GM06990 (cell line): ENCODE results near the gene GLI1.

Source experiments
- DNase-seq: peaks from one replicate; pipeline ENCODE4 v3.0.0-alpha.2; 2011; ENCODE audit not compliant: insufficient read length; ENCODE audit errors: extremely low read depth
- H3K27me3 ChIP-seq: replicated peaks from 2 replicates; pipeline ENCODE4 v1.6.0; 2011; ENCODE audit warnings: low read length; ENCODE audit not compliant: control insufficient read depth, insufficient read depth
- H3K36me3 ChIP-seq: 2 replicates; pipeline ENCODE4 v1.5.1; 2011; ENCODE audit warnings: low read length; ENCODE audit not compliant: control insufficient read depth, insufficient read depth
- H3K4me3 ChIP-seq: replicated peaks from 2 replicates; pipeline ENCODE4 v1.5.1; 2011; ENCODE audit warnings: low read depth, mild to moderate bottlenecking, control low read depth, low read length
- TF ChIP-seq, protein P1 (sequence below): IDR thresholded peaks from 2 replicates; pipeline ENCODE4 v1.5.1; 2011; ENCODE audit warnings: low read length, control low read depth, mild to moderate bottlenecking, inconsistent platforms; ENCODE audit not compliant: insufficient read depth, poor library complexity, severe bottlenecking

The GLI1 gene

DNA sequence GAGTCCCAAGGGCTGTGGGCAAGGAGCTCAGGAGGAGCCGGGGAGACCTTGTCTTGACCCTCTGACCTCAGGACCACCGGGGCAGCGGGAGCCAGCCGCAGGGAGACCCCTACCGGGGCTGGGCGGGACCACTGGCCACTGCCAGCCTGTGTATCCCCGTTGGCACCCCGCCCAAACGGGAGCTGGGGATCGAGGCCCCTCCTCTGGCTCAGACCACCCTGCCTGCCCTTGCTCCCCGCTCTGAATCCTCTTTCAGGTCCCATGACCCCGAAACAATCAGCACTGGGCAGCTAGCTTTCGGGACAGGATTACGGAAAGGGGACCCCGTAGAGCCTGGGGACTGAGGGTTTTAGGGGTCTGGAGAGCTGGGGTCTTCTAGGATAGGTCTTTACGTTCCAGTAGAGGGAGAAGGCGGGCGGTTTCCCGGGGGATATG, 1.3 kb downstream of the GLI1 start:
- Histone ChIP-seq H3K27me3 (no peaks in the 10 kb centered on the region), H3K4me3 (peak overlapping the region; percentile 58), H3K36me3 (no peaks in the 10 kb centered on the region)
- TF ChIP-seq, protein P1, sequence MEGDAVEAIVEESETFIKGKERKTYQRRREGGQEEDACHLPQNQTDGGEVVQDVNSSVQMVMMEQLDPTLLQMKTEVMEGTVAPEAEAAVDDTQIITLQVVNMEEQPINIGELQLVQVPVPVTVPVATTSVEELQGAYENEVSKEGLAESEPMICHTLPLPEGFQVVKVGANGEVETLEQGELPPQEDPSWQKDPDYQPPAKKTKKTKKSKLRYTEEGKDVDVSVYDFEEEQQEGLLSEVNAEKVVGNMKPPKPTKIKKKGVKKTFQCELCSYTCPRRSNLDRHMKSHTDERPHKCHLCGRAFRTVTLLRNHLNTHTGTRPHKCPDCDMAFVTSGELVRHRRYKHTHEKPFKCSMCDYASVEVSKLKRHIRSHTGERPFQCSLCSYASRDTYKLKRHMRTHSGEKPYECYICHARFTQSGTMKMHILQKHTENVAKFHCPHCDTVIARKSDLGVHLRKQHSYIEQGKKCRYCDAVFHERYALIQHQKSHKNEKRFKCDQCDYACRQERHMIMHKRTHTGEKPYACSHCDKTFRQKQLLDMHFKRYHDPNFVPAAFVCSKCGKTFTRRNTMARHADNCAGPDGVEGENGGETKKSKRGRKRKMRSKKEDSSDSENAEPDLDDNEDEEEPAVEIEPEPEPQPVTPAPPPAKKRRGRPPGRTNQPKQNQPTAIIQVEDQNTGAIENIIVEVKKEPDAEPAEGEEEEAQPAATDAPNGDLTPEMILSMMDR, result no peak
- DNase-seq, result no peak

DNA sequence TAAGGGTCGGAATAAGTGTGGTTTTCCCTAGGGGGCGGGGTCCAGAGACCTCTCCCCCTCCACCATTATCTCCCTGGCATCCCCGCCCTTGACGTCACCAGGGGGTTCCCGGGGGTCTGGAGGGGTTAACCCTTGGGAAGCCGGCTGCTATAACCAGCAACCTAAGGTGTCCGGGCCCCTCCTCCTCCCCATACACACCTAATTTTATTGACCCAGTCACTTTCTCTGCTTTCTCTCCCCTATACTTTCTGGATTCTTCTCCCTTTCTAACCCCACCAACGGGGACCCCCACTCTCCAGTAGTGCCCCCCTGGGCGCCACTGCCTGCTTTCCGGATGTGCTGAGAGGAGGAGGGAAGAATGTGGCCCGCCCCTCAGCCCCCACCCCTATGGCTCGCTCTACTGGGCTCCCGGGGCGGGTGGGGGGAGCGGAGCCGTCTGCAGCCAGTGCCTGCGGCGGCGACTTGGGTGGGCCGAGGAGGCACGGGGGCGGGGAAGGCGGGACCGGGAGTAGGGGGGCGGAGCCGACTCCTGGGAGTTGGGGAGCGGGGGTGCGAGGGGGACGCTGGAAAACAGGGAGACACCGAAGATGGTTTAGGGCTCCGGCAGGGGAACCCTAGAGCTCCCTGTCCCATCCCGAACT, 1.8 kb downstream of the GLI1 start:
- TF ChIP-seq, protein P1, result no peak
- H3K36me3 ChIP-seq, result no peaks in the 10 kb centered on the region
- DNase-seq, result no peak
- peak overlapping the region; percentile 58 for H3K4me3 ChIP-seq
- no peaks in the 10 kb centered on the region for H3K27me3 ChIP-seq

DNA sequence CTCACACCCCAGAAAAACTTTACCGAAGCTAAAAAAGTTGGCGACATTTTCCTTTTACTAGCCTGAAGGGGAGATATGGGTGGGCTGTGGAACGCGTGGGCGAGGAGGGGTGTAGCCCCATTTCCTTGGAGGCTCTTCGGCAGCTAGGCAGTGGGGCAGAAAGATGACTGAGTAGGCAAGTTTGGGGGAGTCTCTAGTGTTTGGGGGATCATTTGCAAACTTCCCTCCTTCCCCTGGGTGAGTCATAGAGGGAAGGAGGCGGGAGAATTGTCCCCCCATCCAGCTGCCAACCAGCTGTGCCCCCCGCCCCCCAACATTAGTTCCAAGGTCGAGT, 2.3 kb downstream of the GLI1 start:
- no peaks in the 10 kb centered on the region for H3K36me3 ChIP-seq
- TF ChIP-seq, protein P1, result no peak
- DNase-seq, result no peak
- no peaks in the 10 kb centered on the region for H3K27me3 ChIP-seq
- peak overlapping the region; percentile 58 for H3K4me3 ChIP-seq

DNA sequence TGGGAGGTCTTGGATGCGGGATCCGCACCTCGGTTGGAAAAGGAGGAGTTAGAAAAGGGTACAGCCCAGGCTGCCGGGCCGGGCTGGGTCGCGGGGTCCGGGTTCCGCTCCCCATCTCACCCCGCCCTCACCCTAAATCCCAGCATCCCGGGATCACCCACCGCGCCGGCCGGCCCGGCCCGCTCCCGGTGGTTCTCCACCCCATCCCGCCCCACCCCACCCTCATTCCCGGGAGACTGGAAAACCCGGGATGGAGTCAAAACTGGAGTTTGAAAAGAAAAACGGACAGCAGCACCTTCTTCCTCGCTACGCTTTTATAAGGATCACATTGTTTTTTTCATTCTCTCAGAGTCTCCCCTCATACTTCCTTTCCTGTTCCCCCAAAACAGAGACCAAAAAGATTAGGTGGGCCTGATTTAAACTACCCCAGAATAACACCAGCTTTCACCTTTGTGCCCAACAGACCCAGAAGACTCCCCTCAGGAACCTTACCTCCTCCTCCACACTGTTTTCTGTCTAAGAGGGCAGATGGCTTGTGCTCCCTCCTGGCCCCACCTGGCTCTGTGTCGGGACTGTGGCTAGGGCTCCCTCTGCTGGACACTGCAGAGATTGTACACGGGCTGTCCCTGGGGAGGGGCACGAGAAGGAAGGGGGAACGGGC, 2.8 kb downstream of the GLI1 start:
- peak overlapping the region; percentile 58 for H3K4me3 ChIP-seq
- H3K27me3 ChIP-seq, result no peaks in the 10 kb centered on the region
- no peaks in the 10 kb centered on the region for H3K36me3 ChIP-seq
- TF ChIP-seq, protein P1, result peak; percentile 97
- DNase-seq, result peak; percentile 86

DNA sequence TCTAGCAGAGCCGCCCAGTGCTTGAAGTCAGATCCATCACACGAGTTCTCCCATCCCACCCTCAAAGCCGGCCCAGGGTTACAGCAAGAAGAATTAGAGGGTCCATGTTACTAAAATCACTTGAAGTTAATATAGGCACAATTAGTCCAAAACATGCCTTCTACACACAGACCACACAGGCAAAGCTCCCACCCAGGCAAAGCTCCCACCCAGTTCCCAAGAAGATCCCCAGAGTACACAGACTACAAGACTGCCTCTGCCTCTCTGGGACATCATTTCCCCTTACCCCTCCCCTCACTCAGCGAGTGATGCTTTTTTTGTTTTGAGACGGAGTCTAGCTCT, 3.3 kb downstream of the GLI1 start:
- no peak overlapping the region for H3K4me3 ChIP-seq

More for the DNA sequence above, 3.3 kb downstream of the GLI1 start:
- H3K36me3 ChIP-seq, result peaks cover under 1% of the 10 kb centered on the region; the same call in 1 of the 2 replicates
- DNase-seq, result no peak
- TF ChIP-seq, protein P1, result no peak
- no peaks in the 10 kb centered on the region for H3K27me3 ChIP-seq
